H1 (cell line): ENCODE measurements around the gene GSTM3. TPM values are rescaled to one million over a fixed set of nuclear protein-coding genes. Genes with fewer than 3 reads are reported as not detected.

ENCODE experiments used
- CTCF ChIA-PET: fragments of 300-600 bp; sonication (Branson Sonifier 250); formaldehyde crosslinking; loops from one replicate; lab custom pipeline; 2021; ENCODE audit not compliant: partially characterized antibody; lab: Charles Lee
- POLR2A ChIA-PET: fragments of 300-600 bp; sonication (Branson Sonifier 250); formaldehyde crosslinking; loops from one replicate; lab custom pipeline; 2021; ENCODE audit warnings: inconsistent platforms; ENCODE audit not compliant: partially characterized antibody; lab: Charles Lee
- DNase-seq, 2 experiments: peaks; one replicate each; pipeline versions ENCODE4 v3.0.0 to v3.0.0-alpha.2; 2010 to 2022; ENCODE audit warnings: low spot score in 2 of 2, low read depth in 1 of 2, mixed read lengths in 1 of 2
- FAIRE-seq: peaks from 2 replicates; lab custom pipeline; 2011; peaks lifted over from hg19 to GRCh38; lab: Jason Lieb, UNC
- H2AFZ ChIP-seq: 2 replicates; pipeline ENCODE4 v1.8.1; 2012; ENCODE audit warnings: low read length, inconsistent platforms
- H2AK5ac ChIP-seq: 2 replicates; pipeline ENCODE4 v1.6.1; 2013; ENCODE audit warnings: low read depth, low read length
- H2BK120ac ChIP-seq: replicated peaks from 2 replicates; pipeline ENCODE3; 2013; ENCODE audit warnings: low read depth, low read length, inconsistent platforms
- H2BK12ac ChIP-seq: 2 replicates; pipeline ENCODE4 v1.6.1; 2013; ENCODE audit warnings: low read depth, low read length
- H2BK15ac ChIP-seq: 2 replicates; pipeline ENCODE4 v1.6.1; 2013; ENCODE audit warnings: low read length
- H2BK20ac ChIP-seq: 2 replicates; pipeline ENCODE4 v1.6.1; 2013; ENCODE audit warnings: low read length
- H2BK5ac ChIP-seq: 2 replicates; pipeline ENCODE4 v1.6.1; 2013; ENCODE audit warnings: low read depth, low read length
- H3K14ac ChIP-seq: 2 replicates; pipeline ENCODE4 v1.6.1; 2013; ENCODE audit warnings: inconsistent platforms; ENCODE audit not compliant: insufficient read length
- H3K18ac ChIP-seq: 2 replicates; pipeline ENCODE4 v1.6.1; 2013; ENCODE audit warnings: low read length; ENCODE audit errors: extremely low read depth
- H3K23ac ChIP-seq: 2 replicates; pipeline ENCODE4 v1.6.1; 2013; ENCODE audit warnings: inconsistent platforms; ENCODE audit not compliant: insufficient read length
- H3K23me2 ChIP-seq: 2 replicates; pipeline ENCODE4 v1.6.1; 2013; ENCODE audit warnings: low read depth, low read length
- H3K27ac ChIP-seq: 2 replicates; pipeline ENCODE4 v1.6.1; 2011; ENCODE audit warnings: low read depth, low read length, inconsistent platforms
- H3K27me3 ChIP-seq, 4 experiments: replicated peaks in 1 of 4; 1 replicate in 1 of 4; 2 replicates in 3 of 4; pipeline versions ENCODE4 v1.6.1 to v1.8.1; 2011 to 2013; ENCODE audit warnings: low read length in 3 of 4, mild to moderate bottlenecking in 3 of 4, inconsistent platforms in 2 of 4, mixed read lengths in 2 of 4, moderate library complexity in 1 of 4; ENCODE audit not compliant: control insufficient read depth in 3 of 4, insufficient read depth in 3 of 4; ENCODE audit errors: extremely low read depth in 1 of 4
- H3K36me3 ChIP-seq, 4 experiments: 2 replicates each; pipeline versions ENCODE4 v1.6.1 to v1.8.1; 2011 to 2013; ENCODE audit warnings: mild to moderate bottlenecking in 4 of 4, low read length in 3 of 4, moderate library complexity in 2 of 4, control low read depth in 1 of 4, inconsistent platforms in 1 of 4; ENCODE audit not compliant: insufficient read depth in 4 of 4, control insufficient read depth in 2 of 4
- H3K4ac ChIP-seq: replicated peaks from 2 replicates; pipeline ENCODE3; 2013; ENCODE audit warnings: low read length, low read depth, mixed read lengths, inconsistent platforms; ENCODE audit not compliant: insufficient read length
- H3K4me1 ChIP-seq, 4 experiments: replicated peaks in 1 of 4; 1 replicate in 1 of 4; 2 replicates in 3 of 4; pipeline versions ENCODE4 v1.6.1 to v1.8.1; 2011 to 2013; ENCODE audit warnings: low read length in 3 of 4, inconsistent platforms in 2 of 4, mixed read lengths in 1 of 4; ENCODE audit not compliant: insufficient read depth in 4 of 4, control insufficient read depth in 3 of 4
- H3K4me2 ChIP-seq, 2 experiments: 2 replicates each; pipeline versions ENCODE4 v1.6.1 to v1.8.1; 2011 to 2013; ENCODE audit warnings: low read depth in 2 of 2, low read length in 2 of 2, control low read depth in 1 of 2, inconsistent platforms in 1 of 2, mild to moderate bottlenecking in 1 of 2; ENCODE audit not compliant: insufficient read depth in 1 of 2
- H3K4me3 ChIP-seq, 4 experiments: fragments of 200-600, 300-600 bp in 1 of 4; sonication (generic), shearing (Covaris generic), sonication (Bioruptor Twin) in 1 of 4; 2 replicates each; pipeline versions ENCODE4 v1.5.1 to v1.8.1; 2011 to 2016; ENCODE audit warnings: low read length in 4 of 4, low read depth in 3 of 4, control low read depth in 2 of 4, inconsistent platforms in 2 of 4, mild to moderate bottlenecking in 2 of 4, mixed read lengths in 1 of 4, moderate library complexity in 1 of 4; ENCODE audit not compliant: insufficient read depth in 2 of 4; ENCODE audit errors: extremely low read depth in 1 of 4
- H3K56ac ChIP-seq: replicated peaks from 2 replicates; pipeline ENCODE3; 2013; ENCODE audit warnings: low read depth, mild to moderate bottlenecking, mixed read lengths, low read length, inconsistent platforms; ENCODE audit not compliant: insufficient read length
- H3K79me1 ChIP-seq: 2 replicates; pipeline ENCODE4 v1.6.1; 2013; ENCODE audit warnings: low read depth, low read length, control low read depth
- H3K79me2 ChIP-seq, 2 experiments: 2 replicates each; pipeline versions ENCODE4 v1.6.1 to v1.8.1; 2012 to 2013; ENCODE audit warnings: low read length in 2 of 2, mild to moderate bottlenecking in 2 of 2, inconsistent platforms in 1 of 2; ENCODE audit not compliant: insufficient read depth in 2 of 2, control insufficient read depth in 1 of 2
- H3K9ac ChIP-seq, 4 experiments: replicated peaks in 1 of 4; 1 replicate in 1 of 4; 2 replicates in 3 of 4; pipeline versions ENCODE4 v1.6.1 to v1.8.1; 2011 to 2013; ENCODE audit warnings: low read depth in 3 of 4, low read length in 3 of 4, control low read depth in 2 of 4, mild to moderate bottlenecking in 2 of 4, moderate library complexity in 2 of 4, inconsistent platforms in 1 of 4; ENCODE audit errors: extremely low read depth in 1 of 4
- H3K9me3 ChIP-seq, 2 experiments: 2 replicates each; pipeline versions ENCODE4 v1.6.1 to v1.8.1; 2012 to 2013; ENCODE audit warnings: mild to moderate bottlenecking in 2 of 2, moderate library complexity in 2 of 2, control low read depth in 1 of 2, inconsistent platforms in 1 of 2, low read depth in 1 of 2, low read length in 1 of 2, mixed read lengths in 1 of 2; ENCODE audit not compliant: insufficient read depth in 2 of 2
- H4K20me1 ChIP-seq, 2 experiments: replicated peaks in 1 of 2; 2 replicates each; pipeline versions ENCODE3 to v1.8.1; 2011 to 2013; ENCODE audit warnings: inconsistent platforms in 2 of 2, low read length in 2 of 2, mild to moderate bottlenecking in 1 of 2; ENCODE audit not compliant: insufficient read depth in 2 of 2, control insufficient read depth in 1 of 2
- H4K5ac ChIP-seq: 2 replicates; pipeline ENCODE4 v1.6.1; 2013; ENCODE audit warnings: low read length, low read depth, mixed read lengths, inconsistent platforms; ENCODE audit not compliant: insufficient read length
- H4K8ac ChIP-seq: 2 replicates; pipeline ENCODE4 v1.8.0; 2013; ENCODE audit warnings: mild to moderate bottlenecking, moderate library complexity, low read length, inconsistent platforms; ENCODE audit not compliant: insufficient read depth; ENCODE audit errors: extremely low read depth
- H4K91ac ChIP-seq: replicated peaks from 2 replicates; pipeline ENCODE3; 2013; ENCODE audit warnings: low read length, mixed read lengths, inconsistent platforms; ENCODE audit not compliant: insufficient read length
- CTCF ChIP-seq, 3 experiments: IDR thresholded peaks; 1 replicate in 2 of 3; 2 replicates in 1 of 3; pipeline versions ENCODE4 v1.5.1 to v1.6.1; 2011; ENCODE audit warnings: low read length in 3 of 3, mild to moderate bottlenecking in 3 of 3, inconsistent platforms in 2 of 3, low read depth in 1 of 3, moderate library complexity in 1 of 3; ENCODE audit not compliant: insufficient read depth in 1 of 3; ENCODE audit errors: control extremely low read depth in 1 of 3
- SUZ12 ChIP-seq: fragments of 200-600 bp; sonication (generic); IDR thresholded peaks from 2 replicates; pipeline ENCODE4 v1.6.1; 2012; ENCODE audit warnings: mild to moderate bottlenecking, inconsistent platforms, low read length, moderate library complexity, mixed read lengths
- TCF12 ChIP-seq: IDR thresholded peaks from 2 replicates; pipeline ENCODE4 v1.6.1; 2011; ENCODE audit warnings: low read depth, mild to moderate bottlenecking, low read length
- USF2 ChIP-seq: IDR thresholded peaks from 2 replicates; pipeline ENCODE4 v1.6.1; 2011; ENCODE audit warnings: low read length, improper control_type of control experiment
- WGBS, 2 experiments: shearing (Covaris generic) in 1 of 2; methylation state at CpG; one replicate each; pipeline versions ENCODE4 v1.1.6 to v1.1.7; 2013 to 2015; ENCODE audit warnings: low lambda C conversion rate in 2 of 2, mixed read lengths in 2 of 2, inconsistent platforms in 1 of 2, low coverage in 1 of 2, missing lambda C conversion rate in 1 of 2; ENCODE audit not compliant: insufficient replicate concordance in 2 of 2, insufficient coverage in 1 of 2, insufficient read length in 1 of 2; ENCODE audit errors: extremely low coverage in 1 of 2, missing lambda C conversion rate in 1 of 2; 5-methylcytosine and 5-hydroxymethylcytosine counted together
- polyA plus RNA-seq, 7 experiments: library from polyadenylated mRNA; depleted of rRNA in 3 of 7; stranded (reverse) in 5 of 7; unstranded in 2 of 7; fragments of >200 nt in 5 of 7; fragments of 200-250 nt in 2 of 7; gene quantifications; 1 replicate in 5 of 7; 2 replicates in 1 of 7; 4 replicates in 1 of 7; pipeline versions ENCODE4 v1.2.1 to v1.2.3, GENCODE V29; 2011 to 2013; ENCODE audit warnings: missing spikeins in 2 of 7, mixed read lengths in 2 of 7
- total RNA-seq: library from RNA; stranded (reverse); fragmentation: NEBNext Ultra II Directional; extraction: Animal tissue kit (Norgen Biotek cat#: 25700); gene quantifications from 2 replicates; pipeline ENCODE4 v1.2.1, GENCODE V29; 2021

GSTM3 gene
- total and polyA plus RNA-seq, 2 of the 8 experiments (the other 6 are each of a cell fraction or from before 2014, with no cell fraction given): 2.2 to 5.1 TPM

GRCh38 chr1:109689844-109690405 lies 50.9 kb downstream of the GSTM3 start:
- peaks cover 4% of the 10 kb centered on the region; the same call in 1 of the 2 replicates for H3K23me2 ChIP-seq
- H3K79me1 ChIP-seq: no peaks in the 10 kb centered on the region
- H2BK5ac ChIP-seq: no peak overlapping the region
- peaks cover 0 to 5% (median 3%) of the 10 kb centered on the region in 4 experiments; a peak in 3 of 7 replicates for H3K4me1 ChIP-seq
- no peak overlapping the region for H2AFZ ChIP-seq
- CTCF ChIA-PET: interaction anchor here (0.9 to 5.4 kb wide), 3 partner anchors 32 to 49 kb away, joined by 3 to 60 read pairs (median 4); no protein-coding TSS in a partner anchor
- no peak overlapping the region for H4K5ac ChIP-seq
- H3K27me3 ChIP-seq: no peaks in the 10 kb centered on the region
- POLR2A ChIA-PET: no interaction called here
- no peak overlapping the region for H3K4ac ChIP-seq
- H2BK20ac ChIP-seq: no peak overlapping the region
- no peaks in the 10 kb centered on the region for H3K79me2 ChIP-seq
- TF ChIP-seq TCF12: no peak
- no peak for TF ChIP-seq USF2
- TF ChIP-seq SUZ12: no peak
- TF ChIP-seq CTCF (IDR thresholded peaks at IDR 0.05; ENCODE audit: control extremely low read depth in 1 of 3, insufficient read depth in 1 of 3, low read depth in 1 of 3, low read length in 3 of 3): no peak
- DNase-seq: no peak
- H3K14ac ChIP-seq: no peak overlapping the region
- H3K56ac ChIP-seq: no peak overlapping the region
- H3K23ac ChIP-seq: no peak overlapping the region
- no peak overlapping the region for H2BK15ac ChIP-seq
- H3K9ac ChIP-seq: no peak overlapping the region
- WGBS, 2 experiments: 91% methylated on average over 6 of the region's 6 CpGs; no CpG with 5 or more reads in 1 of the 2 experiments
- H2BK120ac ChIP-seq: no peak overlapping the region
- 0 out of 4 replicates have a peak, but pooled peaks cover 0 to 2% of the 10 kb centered on the region in 2 experiments for H3K9me3 ChIP-seq
- no peak overlapping the region for H3K4me3 ChIP-seq
- H3K18ac ChIP-seq: no peak overlapping the region
- no peak overlapping the region for H2BK12ac ChIP-seq
- H4K8ac ChIP-seq: no peak overlapping the region
- FAIRE-seq: no peak
- no peak overlapping the region for H3K27ac ChIP-seq
- H4K91ac ChIP-seq: no peak overlapping the region
- H3K4me2 ChIP-seq: no peak overlapping the region
- no peaks in the 10 kb centered on the region for H3K36me3 ChIP-seq
- no peak overlapping the region for H2AK5ac ChIP-seq
- H4K20me1 ChIP-seq: no peaks in the 10 kb centered on the region
